ENCODE data around the gene ADAM23. TPM values are rescaled to one million over a fixed set of nuclear protein-coding genes. Genes with fewer than 3 reads are reported as not detected.

The ADAM23 gene
- total and polyA plus RNA-seq, 2 of the 13 experiments (the other 11 are each of a cell fraction or from before 2014, with no cell fraction given), result 0.04 TPM; not detected in 1

GRCh38 chr2:206597717-206598218 lies 154.4 kb downstream of the ADAM23 start:
- Histone ChIP-seq H3K9ac (ENCODE audit: insufficient read depth, low read depth, low read length) (no peak overlapping the region), H3K79me2 (ENCODE audit: insufficient read depth, low read length) (no peaks in the 10 kb centered on the region), H3K27ac (ENCODE audit: extremely low read length, insufficient read depth, low read length) (no peak overlapping the region), H2AFZ (ENCODE audit: low read length) (no peak overlapping the region), H3K4me3 (replicated peaks in 1 of 3; ENCODE audit: insufficient read depth in 1 of 3, low read depth in 2 of 3, low read length in 3 of 3) (no peak overlapping the region), H3K4me1 (ENCODE audit: insufficient read depth, low read length) (no peaks in the 10 kb centered on the region), H3K9me3 (ENCODE audit: low read length) (no peaks in the 10 kb centered on the region), H3K27me3 (ENCODE audit: control insufficient read depth in 1 of 2, insufficient read depth in 2 of 2, low read length in 2 of 2) (no peaks in the 10 kb centered on the region), H3K4me2 (ENCODE audit: low read depth, low read length) (no peak overlapping the region), H3K36me3 (replicated peaks in 1 of 2; ENCODE audit: control insufficient read depth in 1 of 2, insufficient read depth in 2 of 2, low read length in 2 of 2) (no peaks in the 10 kb centered on the region), H4K20me1 (ENCODE audit: insufficient read depth, low read length) (no peaks in the 10 kb centered on the region)
- no peak for FAIRE-seq
- TF ChIP-seq FUBP1 (CRISPR knock-in tag; IDR thresholded peaks at IDR 0.05; ENCODE audit: borderline replicate concordance) (no peak), ARHGAP35 (CRISPR knock-in tag; IDR thresholded peaks at IDR 0.05; ENCODE audit: borderline replicate concordance) (no peak), BRCA1 (CRISPR knock-in tag; IDR thresholded peaks at IDR 0.05) (no peak), KLF16 (CRISPR knock-in tag; IDR thresholded peaks at IDR 0.05) (no peak), HOXA5 (CRISPR knock-in tag; IDR thresholded peaks at IDR 0.05) (no peak), ZNF382 (CRISPR knock-in tag; IDR thresholded peaks at IDR 0.05; ENCODE audit: borderline replicate concordance) (no peak), HIC2 (CRISPR knock-in tag; IDR thresholded peaks at IDR 0.05; ENCODE audit: low read depth) (no peak), HHEX (CRISPR knock-in tag; IDR thresholded peaks at IDR 0.05) (no peak), DMTF1 (CRISPR knock-in tag; IDR thresholded peaks at IDR 0.05) (no peak), KAT7 (CRISPR knock-in tag; IDR thresholded peaks at IDR 0.05; ENCODE audit: borderline replicate concordance) (no peak), MXD4 (CRISPR knock-in tag; IDR thresholded peaks at IDR 0.05) (no peak), ZNF280B (CRISPR knock-in tag; IDR thresholded peaks at IDR 0.05; ENCODE audit: borderline replicate concordance) (no peak), ZBTB43 (CRISPR knock-in tag; conservative IDR thresholded peaks at IDR 0.05) (no peak)
- BruUV-seq (replicated peaks), result no TSS peak
- no peak for ATAC-seq
- ChIA-PET POLR2A (no interaction called here), CTCF (ENCODE audit: low intra/inter-chr PET ratio, low total read pairs) (no interaction called here)
- DNase-seq (ENCODE audit: low spot score), result no peak
- in situ Hi-C loops (cut with HindIII; ENCODE audit: extremely low pct_ligation_motif_present, low pct_unique_long_range_greater_than_20kb) (no loop called here), intact Hi-C loops (cut with micrococcal nuclease; ENCODE audit: unreplicated experiment) (no loop called here)
- 5% methylated on average over 3 of the region's 3 CpGs for WGBS (ENCODE audit: low lambda C conversion rate)

Data from HepG2 (cell line).